MM.1S (cell line): Measurements from ENCODE around the gene PLAAT5.

Source experiments
- EZH2 ChIP-seq: fragments of 300-600 bp; sonication (generic); optimal IDR thresholded peaks from 2 replicates; pipeline ENCODE3; 2017; ENCODE audit warnings: low read depth, mild to moderate bottlenecking, antibody characterized with exemption, low read length, mixed read lengths
- EZH2phosphoT487 ChIP-seq: fragments of 300-600 bp; sonication (generic); IDR thresholded peaks from 2 replicates; pipeline ENCODE4 v1.6.1; 2018; ENCODE audit warnings: antibody characterized with exemption, low read length
- TF ChIP-seq, protein P1 (sequence below): fragments of 300-600 bp; sonication (generic); IDR thresholded peaks from 2 replicates; pipeline ENCODE4 v1.5.1; 2016; ENCODE audit warnings: antibody characterized with exemption, low read length, mixed read lengths

DNA sequence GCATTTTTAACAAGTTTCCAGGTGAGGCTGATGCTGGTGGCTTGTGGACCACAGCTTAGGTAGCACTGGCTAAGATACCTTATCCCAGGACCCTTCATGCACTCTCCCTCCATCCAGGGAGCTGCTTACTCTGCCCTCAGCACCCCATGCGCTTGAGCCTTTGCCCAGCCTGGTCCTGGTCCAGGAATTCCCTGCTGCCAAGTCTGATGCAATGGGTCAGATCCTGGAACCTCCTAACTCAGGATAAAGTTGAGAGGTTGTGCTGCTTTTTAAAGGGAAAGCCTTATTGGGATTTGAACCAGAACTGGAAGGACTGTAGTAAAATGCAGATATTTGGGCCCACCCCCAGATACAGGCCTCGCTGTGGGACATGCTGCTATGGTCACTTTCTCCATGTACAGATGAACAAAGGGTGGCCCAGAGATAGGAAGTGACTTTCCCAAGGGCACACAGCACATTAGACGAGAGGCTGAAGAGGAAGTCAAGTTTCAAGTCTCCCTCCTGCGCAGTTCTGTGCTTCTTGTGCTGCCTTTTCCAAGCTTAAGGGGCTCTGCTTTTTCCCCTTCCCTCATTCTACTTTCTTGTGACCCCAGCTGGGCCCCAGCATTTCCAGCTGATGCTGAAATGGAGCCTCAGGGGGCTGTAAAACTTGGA lies 14.1 kb upstream of the PLAAT5 start:
- TF ChIP-seq, protein P1, sequence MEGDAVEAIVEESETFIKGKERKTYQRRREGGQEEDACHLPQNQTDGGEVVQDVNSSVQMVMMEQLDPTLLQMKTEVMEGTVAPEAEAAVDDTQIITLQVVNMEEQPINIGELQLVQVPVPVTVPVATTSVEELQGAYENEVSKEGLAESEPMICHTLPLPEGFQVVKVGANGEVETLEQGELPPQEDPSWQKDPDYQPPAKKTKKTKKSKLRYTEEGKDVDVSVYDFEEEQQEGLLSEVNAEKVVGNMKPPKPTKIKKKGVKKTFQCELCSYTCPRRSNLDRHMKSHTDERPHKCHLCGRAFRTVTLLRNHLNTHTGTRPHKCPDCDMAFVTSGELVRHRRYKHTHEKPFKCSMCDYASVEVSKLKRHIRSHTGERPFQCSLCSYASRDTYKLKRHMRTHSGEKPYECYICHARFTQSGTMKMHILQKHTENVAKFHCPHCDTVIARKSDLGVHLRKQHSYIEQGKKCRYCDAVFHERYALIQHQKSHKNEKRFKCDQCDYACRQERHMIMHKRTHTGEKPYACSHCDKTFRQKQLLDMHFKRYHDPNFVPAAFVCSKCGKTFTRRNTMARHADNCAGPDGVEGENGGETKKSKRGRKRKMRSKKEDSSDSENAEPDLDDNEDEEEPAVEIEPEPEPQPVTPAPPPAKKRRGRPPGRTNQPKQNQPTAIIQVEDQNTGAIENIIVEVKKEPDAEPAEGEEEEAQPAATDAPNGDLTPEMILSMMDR, result no peak
- TF ChIP-seq EZH2 (no peak), EZH2phosphoT487 (no peak)
